Cardiac muscle cell (in vitro differentiated cells and primary cell): ENCODE measurements around the gene RASA3. TPM values are rescaled to one million over a fixed set of nuclear protein-coding genes. Genes with fewer than 3 reads are reported as not detected.
"Not testable (repeated sequence)": the region's sequence is repeated elsewhere in the genome, so short reads cannot be mapped to it uniquely, and the experiment has no call there.

Experiments used
- DNase-seq, 2 donors: peaks; one replicate each; pipeline versions ENCODE4 v3.0.0 to v3.0.0-alpha.2; 2010 to 2017; ENCODE audit warnings: low read depth in 1 of 2, low spot score in 1 of 2
- H3K27ac ChIP-seq: fragments of 200-600 bp; sonication (generic); 2 replicates; pipeline ENCODE4 v1.5.1; 2016
- H3K27me3 ChIP-seq: fragments of 200-600 bp; sonication (generic); 2 replicates; pipeline ENCODE4 v1.6.0; 2016; ENCODE audit warnings: control low read depth
- H3K36me3 ChIP-seq: fragments of 200-600 bp; sonication (generic); 2 replicates; pipeline ENCODE4 v1.5.1; 2016; ENCODE audit warnings: control low read depth
- H3K4me1 ChIP-seq: fragments of 200-600 bp; sonication (generic); 2 replicates; pipeline ENCODE4 v1.8.1; 2017; ENCODE audit warnings: low read depth, mild to moderate bottlenecking, mixed run types
- H3K4me3 ChIP-seq: fragments of 200-600 bp; sonication (generic); 2 replicates; pipeline ENCODE4 v1.5.1; 2016; ENCODE audit warnings: mild to moderate bottlenecking
- H3K9me3 ChIP-seq: fragments of 200-600 bp; sonication (generic); 2 replicates; pipeline ENCODE4 v1.5.1; 2017; ENCODE audit warnings: low read depth, mild to moderate bottlenecking, control low read depth
- polyA plus RNA-seq: library from polyadenylated mRNA; unstranded; fragments of >200 nt; fragmentation: Nextera tagmentation; extraction: Ambion mirVana; gene quantifications from 2 replicates; pipeline ENCODE4 v1.2.1, GENCODE V29; 2016
- total RNA-seq: library from RNA; depleted of rRNA; stranded (reverse); fragments of >200 nt; gene quantifications from 2 replicates; pipeline ENCODE4 v1.2.3, GENCODE V29; 2016
- TF ChIP-seq, protein P1 (sequence below): IDR thresholded peaks from 2 replicates; pipeline ENCODE4 v1.5.1; 2012; ENCODE audit warnings: low read depth, mild to moderate bottlenecking, low read length

The RASA3 gene
- total and polyA plus RNA-seq, 2 experiments from 2014 or later = 14.0 to 26.0 TPM

DNA sequence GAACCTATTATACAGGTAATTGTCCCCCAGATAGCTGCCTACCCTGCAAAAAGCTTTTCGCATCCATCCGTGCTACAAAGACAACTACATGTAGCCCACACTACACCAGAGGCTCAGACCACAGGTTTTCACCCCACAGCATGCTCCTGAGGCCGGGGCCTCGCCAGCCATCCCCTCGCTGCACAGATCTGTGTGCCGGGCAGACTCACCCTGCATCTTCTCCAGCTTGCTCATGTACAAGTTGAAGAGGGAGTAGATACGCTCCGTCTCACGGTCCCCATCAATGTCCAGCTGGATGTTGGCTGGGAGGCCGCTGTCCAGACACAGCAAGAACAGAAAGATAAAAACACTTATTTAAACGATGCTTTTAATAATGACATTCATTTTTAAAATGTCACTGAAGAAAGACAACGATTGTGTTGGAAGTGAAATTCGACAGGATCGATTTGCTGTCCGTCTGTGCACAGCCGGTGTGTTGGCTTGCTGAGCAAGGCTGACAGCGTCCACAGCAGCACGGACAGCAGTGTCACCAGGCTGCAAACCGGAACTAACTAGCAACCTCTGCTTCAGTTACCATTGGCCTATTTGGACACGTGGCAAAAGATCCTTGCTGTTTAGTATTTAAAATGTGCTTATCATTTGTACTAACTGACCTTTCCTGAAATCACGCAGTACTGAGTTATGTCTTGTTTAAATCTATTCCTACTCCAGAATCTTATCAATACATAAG is 140.0 kb downstream of the RASA3 start:
- no peaks in the 10 kb centered on the region for H3K27me3 ChIP-seq
- H3K36me3 ChIP-seq = peaks cover 2% of the 10 kb centered on the region
- H3K4me1 ChIP-seq = peaks cover 5% of the 10 kb centered on the region
- H3K4me3 ChIP-seq = no peak overlapping the region
- H3K9me3 ChIP-seq = no peaks in the 10 kb centered on the region
- DNase-seq = no peak
- TF ChIP-seq, protein P1, sequence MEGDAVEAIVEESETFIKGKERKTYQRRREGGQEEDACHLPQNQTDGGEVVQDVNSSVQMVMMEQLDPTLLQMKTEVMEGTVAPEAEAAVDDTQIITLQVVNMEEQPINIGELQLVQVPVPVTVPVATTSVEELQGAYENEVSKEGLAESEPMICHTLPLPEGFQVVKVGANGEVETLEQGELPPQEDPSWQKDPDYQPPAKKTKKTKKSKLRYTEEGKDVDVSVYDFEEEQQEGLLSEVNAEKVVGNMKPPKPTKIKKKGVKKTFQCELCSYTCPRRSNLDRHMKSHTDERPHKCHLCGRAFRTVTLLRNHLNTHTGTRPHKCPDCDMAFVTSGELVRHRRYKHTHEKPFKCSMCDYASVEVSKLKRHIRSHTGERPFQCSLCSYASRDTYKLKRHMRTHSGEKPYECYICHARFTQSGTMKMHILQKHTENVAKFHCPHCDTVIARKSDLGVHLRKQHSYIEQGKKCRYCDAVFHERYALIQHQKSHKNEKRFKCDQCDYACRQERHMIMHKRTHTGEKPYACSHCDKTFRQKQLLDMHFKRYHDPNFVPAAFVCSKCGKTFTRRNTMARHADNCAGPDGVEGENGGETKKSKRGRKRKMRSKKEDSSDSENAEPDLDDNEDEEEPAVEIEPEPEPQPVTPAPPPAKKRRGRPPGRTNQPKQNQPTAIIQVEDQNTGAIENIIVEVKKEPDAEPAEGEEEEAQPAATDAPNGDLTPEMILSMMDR = no peak
- no peak overlapping the region for H3K27ac ChIP-seq

DNA sequence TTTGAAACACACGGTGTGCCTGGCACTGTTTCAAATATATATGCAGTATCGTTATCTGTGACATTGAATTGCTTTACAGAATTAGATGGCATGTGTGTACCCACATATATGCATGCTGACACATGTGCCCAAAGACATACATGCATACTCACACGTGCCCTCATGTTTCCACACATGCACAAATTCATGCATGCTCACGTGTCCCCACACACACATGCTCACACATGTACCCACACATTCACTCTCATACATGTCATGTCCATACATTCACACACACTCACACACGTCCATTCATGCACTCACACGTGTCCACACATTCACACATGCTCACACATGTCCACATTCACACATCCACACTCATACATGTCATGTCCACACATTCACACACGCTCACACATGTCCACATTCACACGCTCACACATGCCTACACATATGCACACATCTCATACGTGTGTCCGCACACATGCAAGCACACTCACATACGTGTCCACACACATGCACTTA is 140.7 kb downstream of the RASA3 start:
- H3K27ac ChIP-seq = peak overlapping the region; percentile 54
- DNase-seq = no peak
- H3K9me3 ChIP-seq = no peaks in the 10 kb centered on the region

DNA sequence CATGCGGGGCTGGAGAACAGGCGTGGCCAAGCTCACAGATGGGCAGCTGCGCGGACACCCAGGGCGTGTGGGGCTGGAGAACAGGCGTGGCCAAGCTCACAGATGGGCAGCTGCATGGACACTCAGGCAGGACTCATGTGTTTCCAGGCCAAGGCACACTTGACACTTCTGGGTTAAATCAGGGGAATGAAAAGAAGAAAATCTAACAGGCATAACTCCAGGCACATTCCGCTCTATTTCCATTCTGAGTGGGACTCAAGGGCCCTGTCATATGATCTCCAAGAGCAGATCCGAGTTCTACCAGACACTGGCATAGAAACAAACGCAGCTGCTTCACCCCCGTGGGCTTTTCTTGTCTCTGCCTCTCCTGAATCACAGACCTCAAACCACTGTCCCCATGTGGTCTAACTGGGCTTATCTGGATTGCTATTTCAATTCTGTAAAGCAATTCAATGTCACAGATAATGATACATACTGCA is 141.2 kb downstream of the RASA3 start:
- peaks cover 2% of the 10 kb centered on the region for H3K36me3 ChIP-seq
- peaks cover 5% of the 10 kb centered on the region for H3K4me1 ChIP-seq
- no peak overlapping the region for H3K4me3 ChIP-seq
- H3K27ac ChIP-seq = peak overlapping the region; percentile 54
- TF ChIP-seq, protein P1 = no peak
- DNase-seq = peak in 1 of 2 donors; percentile 53
- no peaks in the 10 kb centered on the region for H3K9me3 ChIP-seq
- no peaks in the 10 kb centered on the region for H3K27me3 ChIP-seq

More for the DNA sequence above, 140.7 kb downstream of the RASA3 start:
- Histone ChIP-seq H3K4me3 (no peak overlapping the region), H3K4me1 (peaks cover 5% of the 10 kb centered on the region), H3K36me3 (peaks cover 2% of the 10 kb centered on the region), H3K27me3 (no peaks in the 10 kb centered on the region)
- TF ChIP-seq, protein P1 = no peak

DNA sequence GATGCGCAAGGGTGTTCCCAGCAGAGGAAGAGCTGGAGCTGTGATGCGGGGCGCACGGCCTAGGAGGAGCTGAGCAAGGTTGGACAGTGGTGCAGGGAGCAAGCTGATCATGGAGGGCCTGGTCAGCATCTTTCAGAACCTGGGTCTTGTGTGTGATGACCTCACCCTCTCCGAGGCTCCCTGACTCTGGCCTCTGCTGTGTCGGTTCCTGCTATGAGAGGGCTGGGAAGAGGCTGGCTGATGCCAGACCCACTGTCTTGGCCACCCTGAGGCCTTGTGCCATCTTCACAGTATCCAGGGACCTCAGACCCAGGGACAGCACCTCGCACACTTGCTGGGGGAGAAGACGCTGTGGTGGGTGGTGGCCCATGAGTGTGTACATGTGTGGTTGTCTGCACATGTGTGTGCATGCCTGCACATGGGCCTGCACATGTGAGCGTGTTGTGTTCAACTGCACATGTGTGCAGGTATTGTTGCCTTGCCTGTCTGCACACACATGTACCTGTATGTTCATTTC is 142.0 kb downstream of the RASA3 start:
- Histone ChIP-seq H3K4me1 (peaks cover 5% of the 10 kb centered on the region), H3K9me3 (no peaks in the 10 kb centered on the region), H3K4me3 (no peak overlapping the region), H3K36me3 (peaks cover 2% of the 10 kb centered on the region), H3K27me3 (no peaks in the 10 kb centered on the region), H3K27ac (no peak overlapping the region)
- DNase-seq = no peak
- TF ChIP-seq, protein P1 = no peak

DNA sequence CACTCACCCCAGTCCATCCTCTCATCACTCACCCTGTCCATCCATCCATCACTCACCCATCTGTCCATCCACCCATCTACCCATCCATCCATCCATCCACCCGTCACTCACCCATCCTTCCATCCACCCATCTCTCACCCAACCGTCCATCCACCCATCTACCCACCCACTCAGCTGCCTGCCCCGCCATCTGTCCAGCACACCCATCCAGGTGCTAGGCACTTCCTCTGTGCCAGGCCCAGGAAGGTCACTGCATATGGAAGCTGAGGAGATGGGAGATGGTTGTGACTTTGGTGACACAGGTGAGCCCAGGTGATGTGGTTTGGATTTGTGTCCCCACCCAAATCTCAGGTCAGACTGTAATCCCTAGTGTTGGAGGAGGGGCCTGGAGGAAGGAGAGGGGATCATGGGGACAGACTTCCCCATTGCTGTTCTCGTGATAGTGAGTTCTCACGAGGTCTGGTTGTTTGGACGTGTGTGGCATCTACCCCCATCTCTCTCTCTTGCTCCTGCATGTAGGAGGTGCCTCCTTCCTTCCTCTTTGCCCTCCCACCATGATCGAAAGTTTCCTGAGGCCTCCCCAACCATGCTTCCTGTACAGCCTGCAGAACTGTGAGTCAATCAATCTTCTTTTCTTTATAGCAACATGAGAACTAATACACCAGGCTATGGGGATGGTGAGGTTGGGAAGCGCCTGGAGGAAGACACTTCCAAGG is 142.7 kb downstream of the RASA3 start:
- H3K4me3 ChIP-seq = no peak overlapping the region
- TF ChIP-seq, protein P1 = no peak
- DNase-seq = no peak

DNA sequence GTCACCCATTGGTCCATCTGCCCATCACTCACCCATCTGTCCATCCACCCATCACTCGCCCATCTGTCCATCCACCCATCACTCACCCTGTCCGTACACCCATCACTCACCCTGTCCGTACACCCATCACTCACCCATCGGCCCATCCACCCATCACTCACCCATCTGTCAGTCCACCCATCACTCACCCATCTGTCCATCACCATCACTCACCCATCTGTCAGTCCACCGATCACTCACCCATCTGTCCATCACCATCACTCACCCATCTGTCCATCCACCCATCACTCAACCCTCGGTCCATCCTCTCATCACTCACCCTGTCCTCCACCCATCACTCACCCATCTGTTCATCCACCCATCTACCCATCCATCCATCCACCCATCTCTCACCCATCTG is 143.6 kb downstream of the RASA3 start:
- DNase-seq, H3K4me3 ChIP-seq, H3K9me3 ChIP-seq, H3K4me1 ChIP-seq, H3K27me3 ChIP-seq, H3K27ac ChIP-seq, H3K36me3 ChIP-seq: not testable (repeated sequence)

More for the DNA sequence above, 142.7 kb downstream of the RASA3 start:
- Histone ChIP-seq H3K27me3 (no peaks in the 10 kb centered on the region), H3K9me3 (no peaks in the 10 kb centered on the region), H3K36me3 (peaks cover 2% of the 10 kb centered on the region), H3K27ac (no peak overlapping the region), H3K4me1 (peaks cover 5% of the 10 kb centered on the region)
